Ovary (tissue), 3 donors: ENCODE results near the gene P2RY8.

Experiments used
- CTCF ChIP-seq, 3 donors: fragments of 450-650 bp in 2 of 3; fragments of 200-600 bp in 1 of 3; IDR thresholded peaks; one replicate each; pipeline versions ENCODE4 v1.5.1 to v1.8.0; 2016 to 2022; ENCODE audit warnings: antibody characterized with exemption in 3 of 3, mild to moderate bottlenecking in 1 of 3
- POLR2A ChIP-seq: fragments of 450-650 bp; IDR thresholded peaks from one replicate; pipeline ENCODE4 v1.6.1; 2017; ENCODE audit warnings: antibody characterized with exemption, mild to moderate bottlenecking, moderate library complexity
- donor health status: DM: no; HTN: no; CAD: no.

- no peak for TF ChIP-seq CTCF (IDR thresholded peaks at IDR 0.05)
- TF ChIP-seq POLR2A: no peak
These were observed 50.8 kb downstream of the P2RY8 start for GRCh38 chrX:1486177-1486576.
